Measurements from ENCODE around the gene BPIFB3.

Gene BPIFB3

DNA sequence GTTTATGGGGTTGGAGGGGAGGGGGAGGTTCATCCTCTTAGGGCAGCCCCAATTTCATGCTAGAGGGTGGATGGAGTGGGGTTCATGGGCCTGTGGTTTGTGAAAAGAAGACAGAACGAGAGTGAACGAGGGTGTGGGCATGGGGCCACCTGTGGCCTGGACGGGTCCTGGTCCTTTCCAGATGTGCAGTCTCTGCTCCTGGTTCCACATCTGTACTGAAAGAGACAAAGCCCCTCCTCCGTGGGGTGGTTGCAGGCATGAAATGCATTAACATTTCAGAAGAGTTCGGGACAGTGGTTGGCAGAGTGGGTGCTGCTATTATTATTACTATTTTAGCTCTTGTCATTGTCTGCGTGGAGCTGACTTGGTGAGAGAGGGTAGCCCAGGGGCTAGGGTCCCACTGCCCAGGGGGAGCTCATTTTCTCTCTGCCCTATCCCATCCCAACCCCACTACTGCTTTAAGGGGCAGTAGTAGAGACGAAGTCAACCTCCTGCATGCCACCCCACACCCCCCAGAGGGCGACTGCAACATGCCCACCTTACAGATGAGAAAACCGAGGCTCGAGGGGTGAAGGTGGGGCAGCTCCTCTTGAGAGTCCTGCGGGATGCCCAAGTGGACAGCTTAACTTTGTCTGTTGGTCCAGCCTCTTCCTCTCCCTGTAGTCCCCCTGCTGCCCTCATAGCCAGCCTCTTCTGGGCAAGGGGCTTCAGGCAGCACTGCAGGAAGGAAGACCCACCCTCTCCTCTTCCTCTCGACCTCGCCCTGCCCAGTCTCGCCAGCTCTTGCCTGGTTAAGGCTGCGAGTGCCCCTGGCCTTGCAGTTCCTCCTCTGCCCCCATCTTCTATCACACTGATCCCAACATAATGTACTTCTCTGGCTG, 37.8 kb upstream of the BPIFB3 start:
- no peak for DNase-seq

DNA sequence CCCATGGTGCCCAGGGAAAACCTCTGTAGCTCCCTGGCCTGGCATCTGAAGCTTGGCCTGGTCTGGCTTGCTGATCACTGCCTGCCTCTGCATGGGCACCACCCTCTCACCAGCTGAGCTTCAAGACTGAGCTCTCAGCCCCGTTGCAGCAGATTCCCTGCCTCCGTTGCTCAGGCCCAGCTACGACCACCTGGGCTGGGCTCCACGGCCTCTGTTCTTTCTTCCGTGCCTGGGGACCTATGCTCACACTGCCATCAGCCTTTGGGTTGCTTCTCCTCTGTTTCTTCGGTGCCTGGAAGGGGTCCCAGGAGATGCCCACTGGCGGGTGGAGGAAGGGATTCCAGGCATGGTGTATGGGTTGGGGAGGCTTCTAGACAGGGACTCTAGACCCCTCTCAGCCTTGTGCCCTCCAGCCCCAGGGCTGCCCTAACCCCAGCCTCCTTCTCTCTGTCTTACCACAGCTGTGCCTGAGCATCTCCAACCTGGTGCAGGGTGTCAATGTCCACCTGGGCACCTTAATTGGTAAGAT, 37.1 kb upstream of the BPIFB3 start:
- DNase-seq, result no peak

DNA sequence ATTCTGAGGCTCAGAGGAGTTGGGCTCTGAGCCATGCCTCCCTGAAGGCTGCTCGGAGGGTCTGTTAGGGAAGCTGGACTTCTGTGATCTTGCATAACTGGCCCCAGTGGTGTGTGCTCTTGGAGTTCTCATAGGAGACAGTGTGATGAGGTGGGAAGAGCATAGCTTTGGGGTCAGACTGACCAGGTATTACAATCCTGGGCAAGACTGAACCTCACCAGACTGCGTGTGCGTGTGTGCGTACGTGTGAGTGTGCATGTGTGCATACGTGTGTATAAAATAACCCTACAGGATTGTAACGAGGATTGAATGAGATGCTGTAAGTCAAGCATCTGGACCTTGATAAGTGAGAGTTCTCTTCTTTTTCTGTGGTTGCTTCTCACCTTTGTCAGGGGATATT, 36.2 kb upstream of the BPIFB3 start:
- DNase-seq, result no peak

DNA sequence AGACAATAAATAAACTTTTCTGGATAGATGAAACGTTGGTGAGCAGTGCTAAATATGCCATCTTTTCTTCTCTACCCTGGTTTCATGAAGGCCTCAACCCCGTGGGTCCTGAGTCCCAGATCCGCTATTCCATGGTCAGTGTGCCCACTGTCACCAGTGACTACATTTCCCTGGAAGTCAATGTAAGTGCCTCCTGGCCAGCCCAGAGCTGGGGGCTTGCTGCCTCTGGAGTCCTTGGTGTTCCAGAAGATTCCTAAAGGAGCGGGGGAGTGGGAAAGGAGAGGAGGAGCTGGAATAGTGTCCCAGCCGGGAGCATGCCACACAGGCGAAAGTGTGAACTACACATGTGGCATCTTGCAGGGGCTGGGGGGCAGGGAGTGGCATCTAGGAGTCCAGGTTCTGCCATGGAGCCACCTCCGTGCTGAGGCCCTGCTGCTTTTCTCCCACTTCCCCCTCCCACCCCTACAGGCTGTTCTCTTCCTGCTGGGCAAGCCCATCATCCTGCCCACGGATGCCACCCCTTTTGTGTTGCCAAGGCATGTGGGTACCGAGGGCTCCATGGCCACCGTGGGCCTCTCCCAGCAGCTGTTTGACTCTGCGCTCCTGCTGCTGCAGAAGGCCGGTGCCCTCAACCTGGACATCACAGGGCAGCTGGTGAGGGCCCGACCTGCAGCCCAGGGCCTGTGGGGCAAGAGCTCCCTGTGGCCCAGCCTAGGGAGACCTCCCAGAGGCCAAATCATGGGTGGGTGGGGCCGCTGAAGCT, 35.4 kb upstream of the BPIFB3 start:
- no peak for DNase-seq

DNA sequence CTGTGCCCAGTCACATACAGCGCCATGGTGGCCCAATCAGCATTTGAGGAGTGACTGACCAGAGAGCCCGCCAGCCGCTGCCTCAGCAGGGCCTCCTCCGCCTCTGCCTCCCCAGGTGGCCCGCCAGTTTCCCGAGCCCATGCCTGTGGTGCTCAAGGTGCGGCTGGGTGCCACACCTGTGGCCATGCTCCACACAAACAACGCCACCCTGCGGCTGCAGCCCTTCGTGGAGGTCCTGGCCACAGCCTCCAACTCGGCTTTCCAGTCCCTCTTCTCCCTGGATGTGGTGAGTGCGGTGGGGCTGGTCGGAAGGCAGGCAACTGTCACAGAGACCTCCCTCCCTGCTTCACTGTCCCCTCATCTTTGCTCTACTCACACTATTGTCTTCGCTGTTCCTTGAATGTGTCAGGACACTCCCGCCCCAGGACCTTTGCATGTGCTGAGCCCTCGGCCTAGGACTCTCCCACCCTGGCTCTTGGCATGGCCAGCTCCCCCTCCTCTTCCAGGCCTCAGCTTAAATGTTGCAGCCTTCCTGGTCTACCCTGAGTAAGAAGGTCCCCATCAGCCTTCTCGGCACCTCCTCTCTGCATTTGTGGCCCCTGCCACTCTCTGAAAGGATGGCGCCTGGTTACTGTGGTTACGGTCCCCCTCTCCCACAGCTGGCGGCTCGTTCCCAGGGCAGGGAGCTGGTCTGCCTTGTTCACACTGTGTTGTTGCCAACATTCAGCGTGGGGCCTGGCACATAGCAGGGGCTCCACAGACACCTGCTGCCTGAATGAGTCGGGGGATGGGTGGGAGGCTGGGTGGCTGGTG, 34.0 kb upstream of the BPIFB3 start:
- no peak for DNase-seq

DNA sequence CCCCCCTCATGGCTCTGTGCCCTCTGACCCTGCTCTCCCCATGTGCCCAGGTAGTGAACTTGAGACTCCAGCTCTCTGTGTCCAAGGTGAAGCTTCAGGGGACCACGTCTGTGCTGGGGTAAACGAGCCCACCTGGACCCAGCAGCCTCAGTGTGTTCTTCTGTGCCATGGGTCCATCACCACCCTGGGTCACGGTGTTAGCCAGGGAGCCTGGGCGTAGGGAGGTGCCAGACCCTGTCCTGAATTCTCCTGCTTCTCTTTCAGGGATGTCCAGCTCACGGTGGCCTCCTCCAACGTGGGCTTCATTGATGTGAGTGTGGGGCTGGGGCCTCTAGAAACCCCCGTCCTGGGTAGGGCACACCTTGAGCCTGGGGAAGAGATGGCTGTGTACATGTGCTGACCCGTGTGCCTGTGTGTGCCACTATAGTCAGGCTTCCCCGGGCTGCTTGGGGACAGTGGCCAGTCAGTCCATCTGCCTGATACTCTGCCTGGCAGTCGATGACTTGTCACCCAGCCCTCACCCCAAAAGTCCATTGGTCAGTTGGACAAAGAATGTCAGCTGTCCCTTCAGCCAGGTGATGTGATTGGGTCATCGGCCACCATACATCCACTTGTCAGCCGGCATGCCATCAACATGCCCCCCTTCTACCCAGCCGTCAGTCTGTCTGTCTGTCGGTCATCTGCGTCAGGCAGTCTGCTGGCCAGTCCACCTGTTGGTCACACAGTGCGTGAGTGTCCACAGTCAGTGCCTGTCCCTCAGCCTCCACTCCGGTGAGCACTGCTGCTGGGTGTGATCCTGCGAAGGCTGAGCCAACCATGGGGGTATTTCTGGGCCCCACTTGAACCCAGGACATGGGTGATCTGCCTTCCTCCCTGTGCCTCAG, 33.2 kb upstream of the BPIFB3 start:
- no peak for DNase-seq

DNA sequence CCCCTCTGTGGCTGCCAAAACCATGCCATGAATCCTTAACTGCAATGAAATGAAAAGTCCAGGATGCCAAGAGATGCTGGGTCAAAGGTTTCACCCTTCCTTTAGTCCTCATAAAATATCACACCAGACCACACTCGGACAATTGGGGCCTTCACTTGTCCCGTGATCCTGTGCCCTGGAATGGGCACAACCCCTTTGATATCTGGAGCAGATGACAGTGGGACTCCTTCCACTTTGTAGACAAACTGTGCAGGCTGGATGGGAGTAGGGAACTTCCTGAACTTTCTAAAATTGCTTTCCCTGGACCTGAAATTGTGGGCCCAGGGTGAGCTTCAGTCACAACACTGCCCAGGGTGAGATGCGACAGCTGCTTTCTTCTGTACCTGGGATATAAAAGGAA, 31.8 kb upstream of the BPIFB3 start:
- no peak for DNase-seq

DNA sequence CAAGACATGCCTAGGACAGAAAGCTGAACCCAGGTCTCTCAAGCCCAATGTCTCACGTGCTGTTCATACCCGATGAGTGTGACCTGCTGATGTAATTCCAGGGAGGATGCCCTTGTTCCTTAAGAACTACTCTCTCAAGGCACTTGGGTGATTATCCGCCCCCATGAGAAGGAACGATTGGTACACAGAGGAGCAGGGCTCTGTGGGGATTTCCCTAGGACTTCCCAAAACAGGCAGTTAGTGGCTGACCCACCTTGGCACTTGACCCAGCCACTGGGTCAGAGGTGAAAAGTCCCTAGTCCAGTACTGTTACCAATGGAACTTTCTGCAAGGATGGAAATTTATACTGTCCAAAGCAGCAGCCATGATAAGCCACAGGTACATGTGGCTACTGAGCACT, 31.4 kb upstream of the BPIFB3 start:
- DNase-seq, result no peak

DNA sequence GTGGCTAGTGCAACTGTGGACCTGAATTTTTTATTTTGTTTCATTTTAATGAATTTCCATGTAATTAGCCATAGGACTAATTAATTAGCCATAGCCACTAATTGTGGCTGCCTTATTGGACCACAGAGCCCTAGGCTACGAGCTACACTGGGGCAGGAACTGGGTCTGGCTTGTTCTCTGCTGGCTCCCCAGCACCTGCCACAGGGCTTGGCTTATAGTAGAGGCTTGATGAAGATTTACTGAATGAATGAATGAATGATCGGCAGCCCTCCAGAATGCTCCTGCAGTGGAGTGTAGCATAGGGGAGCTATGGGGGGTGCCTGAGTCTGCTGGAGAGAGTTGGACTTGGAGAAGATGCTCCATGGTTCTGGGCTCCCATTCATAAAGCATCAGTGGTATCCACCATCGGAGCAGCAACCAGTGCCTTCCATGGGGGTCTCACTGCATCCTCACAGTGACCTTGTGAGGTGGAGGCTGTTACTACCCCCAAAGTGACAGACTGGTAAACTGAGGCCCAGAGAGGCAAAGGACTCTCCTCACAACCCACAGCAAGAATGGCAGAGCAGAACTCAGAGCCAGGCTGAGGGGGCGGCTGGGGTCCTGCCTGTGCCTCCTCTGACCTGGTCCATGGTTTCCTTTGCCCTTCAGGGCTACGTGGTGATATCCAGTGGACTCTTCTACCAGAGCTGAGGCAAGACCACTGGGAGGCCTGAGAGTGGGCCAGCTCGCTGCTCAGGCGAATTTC, 30.8 kb upstream of the BPIFB3 start:
- no peak for DNase-seq

DNA sequence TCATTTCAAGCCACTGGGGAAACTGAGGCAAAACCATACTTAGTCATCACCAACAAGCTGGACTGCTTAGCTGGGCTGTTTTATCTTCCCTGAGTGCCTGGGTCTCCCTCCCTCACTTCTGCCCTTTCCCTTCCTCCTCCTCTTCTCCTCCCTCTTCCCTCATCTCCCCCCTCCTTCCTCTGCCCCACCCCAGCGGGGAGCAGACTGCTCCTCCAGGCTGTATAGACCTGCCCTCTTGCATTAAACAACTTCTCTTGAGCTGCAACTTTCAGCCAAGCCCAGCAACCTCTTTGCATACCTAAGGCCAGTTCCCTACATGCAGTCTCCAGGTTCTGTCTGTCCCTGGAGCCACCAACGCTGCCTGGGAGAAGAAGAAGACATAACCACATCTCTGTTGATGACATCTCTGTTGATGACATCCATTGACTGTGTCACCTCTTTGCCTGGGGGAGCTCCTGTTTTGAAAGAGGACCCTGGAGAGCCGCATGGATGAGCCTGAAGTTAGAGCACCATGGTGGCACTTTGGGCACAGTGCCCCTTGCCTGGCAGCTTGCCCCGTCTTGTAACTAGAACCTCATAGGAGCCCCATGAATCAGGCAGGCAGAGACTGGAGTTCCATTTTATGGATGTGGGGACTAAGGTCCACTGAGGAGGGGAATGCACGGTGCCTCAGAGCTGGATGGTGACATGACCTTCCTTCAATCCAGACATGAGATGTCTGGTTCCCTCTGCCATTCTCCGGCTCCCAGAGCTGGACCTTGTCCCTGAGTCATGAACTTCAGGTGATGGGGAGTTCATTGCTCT, 30.1 kb upstream of the BPIFB3 start:
- DNase-seq, result no peak

DNA sequence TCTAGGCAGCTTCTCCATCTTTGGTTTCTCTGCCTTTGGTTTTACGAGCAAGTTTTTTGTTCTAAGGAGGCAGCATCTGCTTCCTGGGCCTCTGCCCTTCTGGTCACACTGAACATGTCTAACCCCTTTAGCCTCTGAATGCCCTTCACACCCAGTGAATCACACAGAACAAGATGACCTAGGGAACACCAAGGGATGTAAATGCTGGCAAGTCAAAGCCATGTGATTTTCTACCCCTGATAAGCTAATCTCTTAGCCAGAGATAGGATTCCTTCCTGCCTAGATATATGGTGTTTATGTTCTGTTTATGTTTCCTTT, 29.5 kb upstream of the BPIFB3 start:
- no peak for DNase-seq

DNA sequence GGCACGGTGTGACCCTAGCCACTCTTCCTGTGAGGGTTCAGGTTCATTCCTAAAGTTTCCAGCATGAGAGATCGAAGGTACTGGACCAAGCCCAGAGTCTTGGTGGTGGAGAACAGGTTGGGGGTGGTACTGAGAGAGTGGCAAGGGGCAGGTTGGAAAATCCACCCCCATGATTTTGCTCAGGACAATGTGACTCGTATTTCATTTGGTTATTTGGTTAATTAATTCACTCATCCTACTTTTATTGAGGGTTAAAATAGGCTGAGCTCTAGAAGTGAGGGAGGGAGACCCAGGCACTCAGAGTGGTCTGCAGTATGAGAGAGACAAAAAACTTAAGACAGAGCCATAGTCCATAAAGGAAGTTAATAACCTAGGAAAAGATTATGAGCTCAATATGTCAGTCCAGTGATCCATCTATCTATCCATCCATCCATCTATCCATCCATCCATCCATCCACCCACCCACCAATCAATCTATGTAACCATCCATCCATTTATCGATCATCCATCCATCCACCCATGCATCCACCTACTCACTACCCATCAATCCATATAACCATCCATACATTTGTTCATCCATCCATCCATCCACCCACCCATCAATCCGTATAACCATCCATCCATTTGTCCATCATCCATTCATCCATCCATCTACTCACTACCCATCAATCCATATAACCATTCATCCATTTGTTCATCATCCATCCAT, 28.9 kb upstream of the BPIFB3 start:
- no peak for DNase-seq

DNA sequence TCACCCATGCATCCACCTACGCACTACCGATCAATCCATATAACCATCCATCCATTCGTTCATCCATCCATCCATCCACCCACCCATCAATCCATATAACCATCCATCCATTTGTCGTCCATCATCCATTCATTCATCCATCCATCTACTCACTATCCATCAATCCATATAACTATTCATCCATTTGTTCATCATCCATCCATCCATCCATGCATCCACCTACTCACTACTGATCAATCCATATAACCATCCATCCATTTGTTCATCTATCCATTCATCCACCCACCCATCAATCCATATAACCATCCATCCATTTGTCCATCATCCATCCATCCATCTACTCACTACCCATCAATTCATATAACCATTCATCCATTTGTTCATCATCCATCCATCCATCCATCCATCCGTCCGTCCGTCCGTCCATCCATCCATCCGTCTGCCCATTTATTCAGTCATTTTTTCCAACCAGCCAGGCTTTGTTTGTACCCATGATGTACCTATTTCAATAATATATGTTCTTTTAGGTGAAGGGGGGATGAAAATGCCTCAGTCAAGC, 28.3 kb upstream of the BPIFB3 start:
- DNase-seq, result no peak

DNA sequence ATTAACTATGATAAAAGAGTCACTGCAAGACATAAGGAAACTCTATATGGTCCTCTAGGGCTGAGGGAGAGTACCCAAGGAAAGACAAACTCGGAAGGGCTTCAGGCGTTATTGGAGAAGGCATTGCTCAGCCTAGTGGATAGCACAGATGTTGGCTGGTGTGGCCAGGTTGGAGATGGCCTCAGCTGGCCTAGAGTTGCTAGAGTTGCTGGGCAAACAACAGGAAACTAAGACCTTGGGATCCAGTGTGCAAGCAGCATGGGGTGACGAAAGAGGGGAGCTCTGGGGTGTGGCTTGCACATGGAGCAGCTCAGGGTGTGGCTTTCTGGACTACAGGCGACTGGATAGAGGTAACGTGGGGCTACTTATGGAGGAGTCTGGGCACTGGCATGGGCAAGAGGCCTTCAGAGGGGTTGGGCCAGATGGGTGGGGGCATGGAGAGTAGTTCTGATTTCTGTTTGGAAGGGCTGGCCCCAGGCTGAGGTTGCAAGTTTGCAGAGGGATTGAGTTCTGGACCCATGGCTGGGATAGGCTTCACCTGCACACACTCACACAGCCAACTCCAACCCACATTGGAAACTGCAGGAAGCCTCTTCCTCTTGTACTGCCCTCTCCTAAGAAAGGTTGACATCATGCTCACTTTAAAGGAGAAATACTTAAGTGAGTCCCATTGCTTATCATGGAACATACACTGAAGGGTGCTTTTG, 27.5 kb upstream of the BPIFB3 start:
- DNase-seq, result no peak

DNA sequence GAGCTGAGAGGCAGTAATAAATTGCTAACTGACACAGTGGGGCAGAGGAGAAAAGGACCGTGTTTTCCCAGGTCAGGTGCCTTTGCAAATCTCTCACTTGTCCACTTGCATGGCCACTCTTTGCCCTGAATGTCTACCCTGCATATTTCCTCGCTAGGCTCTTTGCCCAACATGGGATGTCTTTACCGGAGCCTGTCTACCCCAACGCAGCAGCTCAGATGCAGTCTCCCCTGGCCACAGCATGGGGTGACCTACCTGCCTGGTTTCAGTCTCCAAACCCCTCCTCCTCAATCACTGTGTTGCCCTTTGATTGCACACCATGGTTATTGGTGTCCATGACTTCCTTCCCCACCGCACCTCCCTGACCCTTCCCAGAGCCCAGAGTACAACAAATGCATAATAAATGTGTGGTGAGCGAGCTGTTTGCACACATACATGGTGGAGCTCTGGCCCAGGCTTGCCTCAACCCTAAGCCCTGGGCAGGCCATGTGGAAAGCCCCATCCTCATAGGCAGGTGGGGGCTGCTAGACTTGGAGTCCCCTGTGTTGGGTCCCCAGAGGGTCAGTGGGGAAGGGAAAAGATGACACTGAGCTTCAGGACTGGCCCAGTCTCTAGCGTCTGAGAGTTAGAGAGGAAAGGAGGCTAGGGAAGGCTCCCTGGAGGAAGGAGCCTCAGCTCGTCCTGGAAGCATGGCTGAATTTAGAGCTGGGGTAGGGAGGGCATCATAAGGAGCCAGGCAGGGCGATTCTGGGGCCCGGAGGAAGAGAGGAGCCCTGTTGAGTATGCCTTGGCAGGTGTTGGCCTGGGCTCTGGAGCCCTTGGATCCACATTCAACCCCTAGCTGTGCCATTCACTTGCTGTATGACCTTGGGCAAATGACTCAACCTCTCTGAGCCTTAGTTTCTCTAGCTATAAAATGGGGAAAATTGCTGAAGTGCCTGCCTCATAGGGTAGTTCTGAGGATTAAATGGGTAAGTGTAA, 26.6 kb upstream of the BPIFB3 start:
- no peak for DNase-seq

DNA sequence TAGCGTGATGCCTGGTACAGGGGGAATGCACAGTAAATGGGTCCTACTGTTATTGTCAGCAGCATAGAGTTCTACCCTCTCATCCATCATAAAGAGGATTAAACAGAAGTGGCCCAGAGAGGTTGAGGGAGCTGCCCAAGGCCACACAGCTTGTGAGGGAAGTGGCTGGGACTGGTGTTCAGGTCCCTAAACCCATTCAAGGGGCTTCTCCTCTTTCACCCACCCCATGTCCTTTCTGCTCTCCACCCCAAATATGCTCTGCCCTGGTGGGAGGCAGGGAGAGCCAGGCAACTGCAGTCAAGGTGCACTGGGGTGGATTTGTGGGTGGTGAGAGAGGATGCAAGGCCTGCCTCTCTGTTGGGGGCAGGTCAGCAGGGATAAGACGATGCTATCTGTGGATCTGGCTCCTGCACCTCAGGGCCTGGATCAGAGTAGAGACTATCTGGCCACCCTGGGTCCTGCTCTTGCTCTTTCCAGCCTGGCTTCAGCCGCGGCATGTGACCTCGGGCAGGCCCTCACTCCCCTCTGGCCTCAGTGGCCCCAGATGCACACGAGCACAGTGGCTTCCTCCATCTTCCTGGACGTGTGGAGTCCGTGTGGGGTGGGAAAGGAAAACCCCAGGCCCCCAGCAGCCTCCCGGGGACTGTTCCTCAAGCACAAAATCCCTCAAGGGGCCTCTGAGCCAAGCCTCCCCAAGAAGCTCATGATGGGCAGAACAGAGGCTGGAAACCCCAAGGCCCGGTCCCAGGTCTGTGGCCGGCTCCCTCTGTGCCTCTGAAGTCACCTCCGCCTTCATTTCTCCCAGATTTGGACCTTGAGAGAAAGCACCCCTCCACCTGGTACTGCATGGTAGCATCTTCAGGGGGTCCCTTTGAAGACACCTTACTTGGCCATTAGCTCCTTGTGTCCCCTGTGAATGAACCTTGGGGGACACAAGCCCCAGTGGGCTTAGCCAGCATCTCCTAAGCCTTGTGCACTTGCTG, 25.6 kb upstream of the BPIFB3 start:
- no peak for DNase-seq

Data from NCI-H510A treated with DMSO at 0.1 percent for 48 hours (cell line).